ENCODE results near the gene OAT.

OAT gene

GRCh38 chr10:124450012-124450782 is 31.5 kb upstream of the OAT start, which contains the start of gene NKX1-2:
Gene NKX1-2, minus strand, starts transcription at chr10:124450035. Its CDS starts 92 bp downstream, at chr10:124449943.
- TF ChIP-seq CTCF (IDR thresholded peaks at IDR 0.05) = no peak
- Histone ChIP-seq H3K27me3 (peaks cover 4 to 89% of the 10 kb centered on the region in 2 donors), H3K4me3 (peak within 1 kb of the TSS in 1 of 2 donors; percentile 35), H3K27ac (no peak within 1 kb of the TSS), H3K9me3 (no peaks in the 10 kb centered on the region), H3K4me1 (peaks cover 0 to 35% (median 32%) of the 10 kb centered on the region in 4 donors), H3K36me3 (no peaks in the 10 kb centered on the region)
- DNase-seq = no peak
- intact Hi-C loops (cut with DNase I; ENCODE audit: low total_unique reads) = no loop called here

DNA sequence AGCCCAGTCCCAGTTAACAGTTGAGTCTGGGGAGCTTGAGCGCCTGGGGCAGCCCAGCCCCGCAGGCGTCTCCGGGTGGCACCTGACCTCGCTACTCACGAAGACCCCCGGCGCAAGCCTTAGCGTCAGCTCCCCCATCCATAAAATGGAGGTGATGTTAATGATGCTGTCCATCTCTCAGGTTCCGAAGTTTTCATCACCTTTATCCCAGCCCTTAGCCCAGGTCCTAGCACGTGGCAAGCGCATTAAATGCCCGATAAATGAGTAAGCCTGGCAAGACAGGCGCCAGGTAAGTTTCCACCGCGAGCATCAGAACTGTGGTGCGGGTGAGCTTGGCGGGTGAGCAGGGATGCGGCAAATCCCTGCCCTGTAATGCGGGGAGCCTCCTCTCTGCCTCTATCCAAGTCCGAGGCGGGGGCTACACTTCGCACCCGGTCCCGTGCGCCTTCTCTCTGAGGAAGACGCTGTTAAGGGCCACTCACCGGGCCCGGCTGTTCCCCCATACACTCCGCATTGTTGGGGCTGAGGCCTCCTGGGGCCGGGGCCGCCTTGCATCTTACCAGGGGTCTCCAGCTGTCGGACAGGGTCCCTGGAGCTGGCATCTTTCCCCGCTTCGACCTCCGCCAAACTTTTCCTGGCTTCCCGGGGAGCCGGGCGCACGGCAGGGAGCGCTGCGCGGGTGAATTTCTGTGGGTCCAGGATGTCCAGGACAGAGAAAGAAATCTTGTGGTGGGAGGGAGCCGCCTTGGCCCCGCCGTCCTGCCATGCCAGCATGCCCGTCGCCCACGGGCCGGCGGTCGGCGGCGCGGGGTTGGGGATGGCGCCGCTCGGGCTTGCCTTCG is 30.7 kb upstream of the OAT start:
- Histone ChIP-seq H3K27me3 (peaks cover 4 to 88% of the 10 kb centered on the region in 2 donors), H3K27ac (no peak overlapping the region), H3K36me3 (no peaks in the 10 kb centered on the region), H3K4me1 (peaks cover 0 to 35% (median 32%) of the 10 kb centered on the region in 4 donors), H3K9me3 (no peaks in the 10 kb centered on the region), H3K4me3 (peak overlapping the region in 1 of 2 donors; percentile 35)
- no peak for DNase-seq
- intact Hi-C loops (cut with DNase I; ENCODE audit: low total_unique reads) = no loop called here
- no peak for TF ChIP-seq CTCF (IDR thresholded peaks at IDR 0.05)

DNA sequence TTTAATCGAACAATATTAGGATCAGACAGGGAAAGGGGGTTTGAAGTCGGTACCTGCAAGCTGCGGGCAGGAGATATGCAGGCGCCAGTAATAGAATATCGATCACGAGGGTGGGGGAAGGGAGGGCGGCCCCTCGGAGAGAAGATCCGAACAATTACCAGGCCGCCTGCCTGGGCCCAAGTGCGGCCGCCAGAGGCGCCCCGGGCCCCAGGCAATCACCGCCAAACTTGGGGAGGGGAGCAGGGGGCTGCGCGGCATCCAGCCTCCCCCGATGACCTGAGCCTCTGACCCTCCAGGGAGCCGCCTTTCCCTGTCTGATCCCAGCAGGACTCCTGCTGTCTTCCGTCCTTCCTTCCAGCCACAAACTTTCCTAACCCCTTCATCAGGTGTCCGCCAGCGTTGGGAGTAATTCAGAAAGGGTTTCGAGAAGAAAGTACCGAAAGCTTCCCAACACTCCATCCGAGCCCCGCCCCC is 30.0 kb upstream of the OAT start:
- Histone ChIP-seq H3K4me3 (no peak overlapping the region), H3K27ac (no peak overlapping the region), H3K4me1 (peaks cover 0 to 35% (median 32%) of the 10 kb centered on the region in 4 donors), H3K36me3 (no peaks in the 10 kb centered on the region), H3K27me3 (peaks cover 4 to 89% of the 10 kb centered on the region in 2 donors), H3K9me3 (no peaks in the 10 kb centered on the region)
- no peak for TF ChIP-seq CTCF (IDR thresholded peaks at IDR 0.05)
- intact Hi-C loops (cut with DNase I; ENCODE audit: low total_unique reads) = no loop called here
- DNase-seq = no peak

DNA sequence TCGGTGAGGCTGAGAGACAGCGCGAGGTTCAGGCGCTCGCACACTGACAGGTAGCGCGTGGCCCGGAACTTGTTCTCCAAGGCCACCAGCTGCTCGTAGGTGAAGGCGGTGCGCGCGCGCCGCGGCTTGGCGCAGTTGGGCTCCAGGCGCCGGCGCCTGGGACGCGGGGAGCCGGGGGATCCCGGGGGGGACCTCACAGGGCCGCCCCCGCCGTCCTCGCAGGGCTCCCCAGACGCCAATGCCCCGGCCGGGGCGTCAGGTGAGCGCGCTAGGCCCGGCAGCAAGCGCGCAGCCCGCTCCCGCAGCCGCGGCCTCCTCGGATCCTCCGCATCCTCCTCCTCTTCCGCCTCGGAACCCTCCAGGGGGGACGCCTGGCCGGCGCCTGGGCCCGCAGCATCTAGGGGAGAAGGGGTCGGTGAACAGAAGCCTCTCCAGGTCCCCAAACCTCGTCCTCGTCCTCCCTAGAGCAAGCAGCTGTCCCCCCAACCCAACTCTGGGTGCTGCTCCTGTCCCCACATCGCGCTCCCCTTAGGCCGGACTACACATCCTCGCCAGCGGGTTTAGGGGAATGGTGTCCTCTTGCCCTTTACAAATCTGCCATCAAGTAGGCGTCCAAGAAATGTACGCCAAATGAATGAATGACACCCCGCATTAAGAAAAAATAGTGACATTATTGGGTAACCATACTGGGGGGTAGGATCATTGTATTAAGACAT is 29.2 kb upstream of the OAT start:
- Histone ChIP-seq H3K27ac (no peak overlapping the region), H3K4me1 (peaks cover 0 to 35% (median 32%) of the 10 kb centered on the region in 4 donors), H3K4me3 (peak overlapping the region in 1 of 2 donors; percentile 23), H3K27me3 (peaks cover 4 to 87% of the 10 kb centered on the region in 2 donors), H3K36me3 (no peaks in the 10 kb centered on the region), H3K9me3 (no peaks in the 10 kb centered on the region)
- intact Hi-C loops (cut with DNase I; ENCODE audit: low total_unique reads) = no loop called here
- no peak for TF ChIP-seq CTCF (IDR thresholded peaks at IDR 0.05)
- DNase-seq = no peak

All from tibial artery (tissue), 4 donors.